GM19023 (cell line): ENCODE results near the gene CAPN15.
"Not testable (repeated sequence)": the region's sequence is repeated elsewhere in the genome, so short reads cannot be mapped to it uniquely, and the experiment has no call there.

Experiments
- ATAC-seq: cut with Tn5 transposase; IDR thresholded peaks from one replicate; pipeline ENCODE4 v1.9.1; 2021; ENCODE audit warnings: mild to moderate bottlenecking, moderate library complexity; ENCODE audit not compliant: unreplicated experiment

Gene CAPN15

DNA sequence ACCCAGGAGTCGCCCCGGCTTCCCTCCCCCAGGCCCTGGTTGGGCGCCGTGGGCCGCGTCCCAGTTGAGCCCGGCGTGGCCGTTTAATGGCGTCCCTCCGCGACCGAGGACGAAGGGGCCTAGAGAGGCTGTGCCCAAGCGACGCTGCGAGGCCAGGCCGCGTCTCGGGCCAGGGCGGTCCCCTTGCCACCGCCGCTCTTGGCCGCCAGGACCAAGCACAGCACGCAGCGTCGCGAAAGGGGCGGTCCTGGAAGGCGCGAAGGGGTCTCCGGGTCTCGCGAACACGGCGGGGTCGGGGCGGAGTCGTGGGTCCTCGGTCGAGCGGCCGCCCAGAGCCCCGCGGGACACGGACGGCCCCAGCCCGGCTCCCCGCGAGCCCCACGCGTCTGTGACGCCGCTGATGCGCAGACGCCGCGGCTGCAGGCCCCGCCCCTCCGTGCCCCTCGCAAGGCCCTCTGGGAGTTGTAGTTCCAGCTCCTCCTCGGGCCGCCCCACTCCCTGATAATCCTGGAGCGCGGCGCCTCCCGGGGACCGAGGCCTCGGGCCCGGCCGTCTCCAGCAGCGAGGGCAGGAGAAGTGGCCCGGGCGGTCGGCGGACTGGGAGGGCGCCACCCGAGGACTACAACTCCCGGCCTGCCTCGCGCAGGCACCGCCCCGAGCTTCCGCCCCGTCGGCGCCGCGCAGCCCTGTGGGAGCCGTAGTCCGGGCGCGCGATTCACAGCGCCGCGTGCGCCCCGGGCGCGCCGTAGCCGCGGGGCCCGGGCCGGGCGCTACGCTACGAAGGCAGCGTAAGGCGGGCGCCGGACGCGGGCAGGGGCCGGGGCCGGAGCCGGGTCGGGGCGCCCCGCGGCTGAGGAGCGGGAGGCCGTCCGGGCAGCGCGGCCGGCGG is at the start of gene CAPN15:
TSS of gene CAPN15 (plus strand) at position 698 of the 889 bp plus-strand sequence. CDS start 19,127 bp downstream, outside the sequence.
- ATAC-seq: peak; percentile 64

DNA sequence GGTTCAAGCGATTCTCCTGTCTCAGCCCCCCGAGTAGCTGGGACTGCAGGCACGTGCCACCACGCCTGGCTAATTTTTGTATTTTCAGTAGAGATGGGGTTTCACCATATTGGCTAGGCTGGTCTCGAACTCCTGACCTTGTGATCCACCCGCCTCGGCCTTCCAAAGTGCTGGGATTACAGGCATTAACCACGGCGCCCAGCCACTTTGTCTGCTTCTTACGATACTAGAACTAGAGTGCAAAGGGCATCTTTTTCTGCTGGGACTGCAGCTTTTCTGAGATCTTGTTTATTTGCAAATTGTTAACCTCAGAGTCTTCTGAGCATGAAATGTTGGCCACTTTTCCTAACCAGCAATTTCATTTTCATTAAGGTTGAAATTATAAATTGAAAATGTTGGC is 49.2 kb upstream of the CAPN15 start:
- ATAC-seq: not testable (repeated sequence)

DNA sequence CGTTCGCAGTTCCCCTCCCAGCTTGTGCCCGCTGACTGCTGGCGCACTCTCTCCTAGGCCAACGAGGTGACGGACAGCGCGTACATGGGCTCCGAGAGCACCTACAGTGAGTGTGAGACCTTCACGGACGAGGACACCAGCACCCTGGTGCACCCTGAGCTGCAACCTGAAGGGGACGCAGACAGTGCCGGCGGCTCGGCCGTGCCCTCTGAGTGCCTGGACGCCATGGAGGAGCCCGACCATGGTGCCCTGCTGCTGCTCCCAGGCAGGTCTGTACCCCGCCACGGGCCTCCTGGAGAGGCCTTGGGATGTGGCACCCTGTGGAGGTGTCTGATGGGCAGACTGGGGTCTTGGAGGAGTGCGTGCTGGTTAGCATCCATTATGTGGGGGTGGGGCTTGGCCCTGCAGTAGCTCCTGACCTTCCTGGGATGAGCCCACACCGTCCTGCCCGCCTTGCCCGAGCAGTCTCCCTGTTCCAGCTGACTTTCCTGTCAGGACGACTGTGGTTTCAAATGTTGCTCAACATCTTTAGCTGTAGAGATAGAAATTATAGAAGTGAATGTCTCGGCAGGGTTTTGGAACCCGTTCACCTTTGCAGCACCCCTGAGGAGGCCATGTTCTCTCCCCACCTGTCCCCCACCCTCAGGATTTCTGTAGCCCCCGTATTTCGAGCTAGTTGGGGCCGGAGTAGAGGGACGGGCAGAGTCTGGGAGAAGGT is 44.9 kb upstream of the CAPN15 start:
- ATAC-seq: no peak

DNA sequence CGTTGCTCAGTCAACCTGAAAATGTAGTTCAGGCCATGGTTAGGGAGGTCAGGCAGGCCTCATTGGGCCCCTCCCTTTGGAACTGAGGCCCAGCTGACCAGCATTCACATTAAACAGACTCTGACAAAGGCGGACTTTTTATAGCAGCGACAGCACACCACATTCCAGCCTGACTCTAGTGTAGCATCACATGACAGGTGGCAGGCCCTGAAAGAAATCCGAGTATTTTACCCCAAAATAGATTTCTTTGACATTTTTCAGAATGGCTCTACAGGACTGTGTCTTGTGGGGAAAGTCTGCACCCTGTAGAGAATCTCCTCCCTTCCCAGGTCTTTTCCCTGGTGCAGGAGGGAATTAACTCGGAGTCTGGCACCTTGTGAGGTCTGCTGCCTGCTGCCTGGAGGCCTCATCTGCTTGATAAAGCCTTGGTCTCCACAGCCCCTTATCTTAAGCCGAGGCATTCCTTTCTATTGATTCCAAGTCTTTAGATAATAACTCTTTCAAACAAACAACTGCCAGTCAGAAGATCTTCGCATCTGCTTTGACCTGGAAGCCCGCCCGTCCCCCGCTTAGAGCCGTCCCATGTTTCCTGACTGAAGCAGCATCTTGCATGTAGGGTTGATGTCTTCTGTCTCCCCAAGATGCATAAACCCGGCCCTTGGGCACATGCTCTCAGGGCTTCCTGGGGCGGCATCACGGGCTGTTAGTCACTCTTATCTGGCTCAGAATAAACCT is 44.0 kb upstream of the CAPN15 start:
- no peak for ATAC-seq

DNA sequence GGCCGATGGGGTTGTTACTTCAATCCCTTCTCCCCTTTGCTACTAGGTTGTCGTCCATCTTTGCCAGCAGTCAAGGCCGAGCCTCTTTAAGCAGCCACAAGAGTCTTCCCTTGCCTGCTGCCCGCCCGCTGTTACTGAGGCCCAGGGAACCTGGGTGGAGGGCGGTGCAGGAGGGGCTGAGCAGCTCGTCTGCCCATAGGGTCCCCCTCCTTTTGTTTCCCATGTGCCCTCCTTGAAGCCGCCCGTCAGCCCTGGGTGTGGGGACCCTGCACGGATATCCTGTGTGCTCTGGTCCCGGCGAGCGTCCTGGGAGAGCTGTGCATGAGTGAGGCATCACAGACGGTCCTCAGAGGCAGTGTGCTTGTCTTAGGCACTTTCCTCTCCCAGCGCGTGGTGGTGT is 37.9 kb upstream of the CAPN15 start:
- no peak for ATAC-seq

DNA sequence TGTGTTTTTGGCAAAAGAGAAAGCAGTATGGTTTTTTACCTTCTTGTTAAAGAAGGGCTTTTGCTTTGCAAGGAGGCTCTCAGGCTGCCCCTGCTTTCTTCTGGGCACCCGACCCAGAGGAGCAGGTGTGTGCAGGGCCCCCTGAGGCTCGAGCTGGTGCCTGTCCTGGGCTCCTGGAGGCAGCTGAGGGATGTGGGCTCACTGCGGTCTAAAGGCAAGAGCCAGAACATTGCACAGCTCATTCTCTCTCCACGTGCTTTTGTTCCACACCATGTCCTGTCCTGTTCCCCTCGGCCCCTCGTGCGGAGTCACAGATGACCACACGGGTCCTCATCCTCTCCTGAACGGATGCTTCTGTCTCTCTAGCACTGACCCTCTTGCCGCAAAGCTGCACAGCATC is 36.7 kb upstream of the CAPN15 start:
- ATAC-seq: no peak

DNA sequence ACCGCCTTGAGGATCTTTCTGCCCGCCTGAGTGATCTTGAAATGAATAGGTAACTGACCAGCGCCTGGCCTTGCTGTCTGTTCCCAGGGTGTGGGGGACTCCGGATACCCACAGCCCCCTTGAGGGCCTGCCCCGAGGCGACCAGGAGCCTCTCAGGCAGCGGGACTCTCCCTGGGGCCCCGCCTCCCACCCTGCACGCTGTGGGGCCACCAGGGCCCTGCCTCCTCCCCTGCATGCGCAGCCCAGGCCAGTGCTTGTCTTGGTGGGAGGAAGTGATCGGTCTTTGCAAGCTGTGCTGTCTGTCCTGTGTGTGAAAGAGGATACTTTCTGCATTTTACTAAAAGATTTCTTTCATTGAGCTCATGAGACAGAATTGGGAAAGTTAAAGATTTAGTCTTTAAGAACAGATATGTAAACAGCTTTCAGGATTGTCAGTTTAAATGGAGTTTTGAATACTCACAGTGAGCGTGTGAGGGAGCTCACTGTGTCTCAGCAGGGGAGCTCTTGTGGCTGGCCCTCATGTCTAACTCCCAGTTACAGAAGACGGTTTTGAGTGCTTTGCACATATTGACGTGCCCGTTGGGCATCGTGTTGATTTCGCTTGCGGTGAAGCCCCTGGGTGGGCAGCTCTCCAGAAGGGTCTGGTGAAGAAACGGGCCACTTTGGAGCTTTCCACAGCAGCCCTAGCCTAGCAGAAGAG is 36.1 kb upstream of the CAPN15 start:
- no peak for ATAC-seq

DNA sequence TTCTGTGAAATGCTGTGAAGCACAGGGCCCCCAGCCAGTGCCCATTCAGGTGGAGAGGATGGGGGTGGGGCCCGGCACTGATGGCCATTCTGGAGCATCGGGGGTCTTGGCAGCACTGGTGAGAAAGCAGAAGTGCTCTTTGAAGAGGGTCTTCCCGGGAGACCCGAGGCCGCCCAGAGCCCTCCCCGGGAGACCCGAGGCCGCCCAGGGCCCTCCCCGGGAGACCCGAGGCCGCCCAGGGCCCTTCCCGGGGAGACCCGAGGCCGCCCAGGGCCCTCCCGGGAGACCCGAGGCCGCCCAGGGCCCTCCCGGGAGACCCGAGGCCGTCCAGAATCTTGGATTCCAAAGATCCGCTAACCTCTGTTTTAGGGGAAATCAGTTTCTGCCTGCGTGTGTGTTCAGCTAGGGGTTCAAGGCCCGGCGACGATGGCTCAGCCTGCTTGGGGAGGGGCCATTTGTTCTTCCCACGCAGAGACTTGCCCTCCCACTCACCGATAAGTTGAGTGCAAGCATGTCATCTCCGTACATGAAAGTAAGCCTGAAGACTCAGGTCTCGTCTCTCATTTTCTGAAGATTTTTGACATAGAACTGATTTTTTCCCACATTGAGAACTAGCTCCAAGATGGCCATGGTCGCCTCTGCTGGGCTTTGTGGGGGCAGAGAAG is 35.2 kb upstream of the CAPN15 start:
- no peak for ATAC-seq

DNA sequence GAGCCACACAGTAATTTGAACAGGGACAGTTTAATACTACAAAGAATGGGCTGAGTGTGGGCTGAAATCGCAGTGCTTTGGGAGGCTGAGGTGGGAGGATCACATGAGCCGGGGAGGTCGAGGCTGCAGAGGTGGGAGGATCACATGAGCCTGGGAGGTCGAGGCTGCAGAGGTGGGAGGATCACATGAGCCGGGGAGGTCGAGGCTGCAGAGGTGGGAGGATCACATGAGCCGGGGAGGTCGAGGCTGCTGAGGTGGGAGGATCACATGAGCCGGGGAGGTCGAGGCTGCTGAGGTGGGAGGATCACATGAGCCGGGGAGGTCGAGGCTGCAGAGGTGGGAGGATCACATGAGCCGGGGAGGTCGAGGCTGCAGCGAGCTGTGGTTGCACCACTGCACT is 32.8 kb upstream of the CAPN15 start:
- not testable (repeated sequence) for ATAC-seq

DNA sequence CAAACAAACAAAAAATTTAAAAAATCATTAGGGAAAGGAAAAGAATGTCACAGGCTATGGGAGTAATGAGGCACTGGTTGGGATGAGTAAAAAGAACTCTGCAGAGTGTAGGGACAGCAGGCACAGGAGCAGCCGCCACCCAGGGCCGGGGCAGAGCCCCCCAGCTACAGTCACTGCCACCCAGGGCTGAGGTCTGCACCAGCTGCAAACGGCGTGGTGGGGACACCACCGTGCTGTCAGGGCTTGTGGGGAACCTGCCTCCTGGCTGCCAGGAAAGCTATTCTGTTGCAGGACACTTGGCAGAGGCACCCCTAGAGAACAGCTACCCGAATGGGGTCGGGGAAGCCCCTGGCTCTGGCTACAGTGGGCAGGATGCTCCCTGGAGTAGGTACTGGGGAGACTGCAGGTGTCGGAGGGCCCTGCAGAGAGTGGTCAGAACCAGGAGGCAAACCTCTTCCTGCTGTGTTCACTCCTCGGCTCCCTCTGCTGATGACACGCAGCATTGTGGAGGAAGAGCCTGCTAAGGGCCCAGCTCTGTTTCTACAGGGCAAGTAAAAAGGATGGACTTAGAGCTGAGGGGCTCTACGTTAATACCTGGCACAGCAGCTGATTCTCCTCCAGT is 32.3 kb upstream of the CAPN15 start:
- ATAC-seq: no peak

GRCh38 chr16:496097-496886 is 31.2 kb upstream of the CAPN15 start:
- no peak for ATAC-seq

- ATAC-seq: no peak
These were observed 30.3 kb upstream of the CAPN15 start for GRCh38 chr16:497258-497657.

DNA sequence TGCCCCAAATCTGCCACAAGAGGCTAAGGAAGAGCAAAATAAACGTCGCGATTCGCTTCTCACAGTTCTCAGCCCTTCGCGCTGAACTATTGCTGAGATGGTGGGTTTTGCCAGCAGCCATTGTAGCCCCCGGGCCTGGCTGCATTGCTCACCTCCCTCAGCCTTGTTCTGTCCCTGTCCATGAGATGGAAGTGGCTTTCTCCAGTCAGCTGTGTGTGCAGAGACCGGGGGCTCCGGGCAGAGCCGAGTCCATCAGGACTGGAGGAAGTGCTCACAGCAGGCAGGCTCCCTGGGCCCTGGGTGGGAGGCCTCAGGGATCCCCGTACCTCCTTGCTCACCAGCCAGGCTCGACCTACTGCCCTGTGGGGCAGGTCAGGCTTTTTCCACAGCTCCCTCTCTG is 27.6 kb upstream of the CAPN15 start:
- no peak for ATAC-seq

- no peak for ATAC-seq
These were observed 26.8 kb upstream of the CAPN15 start for GRCh38 chr16:500709-501108.

GRCh38 chr16:502179-502943 is 25.2 kb upstream of the CAPN15 start:
- no peak for ATAC-seq

DNA sequence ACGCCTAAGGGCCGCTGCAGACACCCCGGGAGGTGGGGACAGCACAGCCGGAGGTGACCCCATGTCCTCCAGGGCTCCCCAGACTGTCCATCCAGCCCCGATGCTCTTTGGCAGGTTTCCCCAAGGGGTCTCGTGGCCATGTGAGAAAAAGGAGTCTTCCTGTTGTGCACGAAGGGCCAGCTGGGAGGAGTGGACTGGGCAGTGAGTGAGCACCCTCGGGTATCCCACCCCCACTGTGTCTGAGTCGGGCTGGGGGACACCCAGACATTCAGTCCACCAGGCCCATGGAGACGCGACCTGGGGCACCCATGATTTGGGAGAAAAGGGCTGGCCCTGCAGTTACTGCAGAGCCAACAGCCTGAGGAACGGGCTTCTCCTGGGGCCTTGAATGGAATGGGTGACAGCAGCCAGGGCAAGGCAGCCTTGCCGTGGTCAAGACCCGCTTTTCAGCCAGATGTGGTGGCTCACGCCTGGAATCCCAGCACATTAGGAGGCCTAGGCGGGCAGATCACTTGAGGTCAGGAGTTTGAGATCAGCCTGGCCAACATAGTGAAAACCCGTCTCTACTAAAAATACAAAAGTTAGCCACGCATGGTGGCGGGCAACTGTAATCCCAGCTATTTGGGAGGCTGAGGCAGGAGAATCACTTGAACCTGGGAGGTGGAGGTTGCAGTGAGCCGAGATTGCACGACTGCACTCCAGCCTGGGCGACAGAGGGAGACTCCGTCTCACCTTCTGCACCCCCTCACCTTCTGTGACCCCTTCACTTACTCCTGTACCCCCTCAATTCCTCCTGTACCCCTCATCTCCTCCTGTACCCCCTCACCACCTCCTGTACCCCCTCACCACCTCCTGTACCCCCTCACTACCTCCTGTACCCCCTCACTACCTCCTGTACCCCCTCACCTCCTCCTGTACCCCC is 24.1 kb upstream of the CAPN15 start:
- ATAC-seq: no peak
